ENCODE measurements around the gene OR52B2.

OR52B2 gene

DNA sequence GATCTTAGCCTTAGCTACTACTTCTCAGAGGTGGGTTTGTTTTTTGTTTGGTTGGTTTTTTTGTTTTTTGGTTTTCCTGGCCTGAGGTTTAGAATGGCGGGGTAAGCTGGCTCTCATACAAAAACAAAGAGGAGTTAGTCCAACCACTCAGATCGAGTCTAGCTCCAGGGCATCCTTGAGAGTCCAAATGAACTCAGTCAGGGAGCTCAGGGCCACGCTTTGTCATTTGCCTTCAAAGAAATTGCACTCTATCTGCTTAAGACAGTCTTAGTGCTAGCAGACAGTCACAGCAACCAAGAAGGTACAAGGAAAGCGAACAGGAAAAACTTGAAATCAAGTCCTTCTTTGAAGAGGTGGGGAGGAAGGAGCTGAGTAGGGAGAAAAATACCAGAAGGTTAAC is 46.4 kb upstream of the OR52B2 start:
- no peaks in the 10 kb centered on the region for H3K27me3 ChIP-seq (ENCODE audit: insufficient read depth, low read length)
- no peak for TF ChIP-seq EZH2 (IDR thresholded peaks at IDR 0.05; ENCODE audit: borderline replicate concordance, low read length)
- TF ChIP-seq, protein P1, sequence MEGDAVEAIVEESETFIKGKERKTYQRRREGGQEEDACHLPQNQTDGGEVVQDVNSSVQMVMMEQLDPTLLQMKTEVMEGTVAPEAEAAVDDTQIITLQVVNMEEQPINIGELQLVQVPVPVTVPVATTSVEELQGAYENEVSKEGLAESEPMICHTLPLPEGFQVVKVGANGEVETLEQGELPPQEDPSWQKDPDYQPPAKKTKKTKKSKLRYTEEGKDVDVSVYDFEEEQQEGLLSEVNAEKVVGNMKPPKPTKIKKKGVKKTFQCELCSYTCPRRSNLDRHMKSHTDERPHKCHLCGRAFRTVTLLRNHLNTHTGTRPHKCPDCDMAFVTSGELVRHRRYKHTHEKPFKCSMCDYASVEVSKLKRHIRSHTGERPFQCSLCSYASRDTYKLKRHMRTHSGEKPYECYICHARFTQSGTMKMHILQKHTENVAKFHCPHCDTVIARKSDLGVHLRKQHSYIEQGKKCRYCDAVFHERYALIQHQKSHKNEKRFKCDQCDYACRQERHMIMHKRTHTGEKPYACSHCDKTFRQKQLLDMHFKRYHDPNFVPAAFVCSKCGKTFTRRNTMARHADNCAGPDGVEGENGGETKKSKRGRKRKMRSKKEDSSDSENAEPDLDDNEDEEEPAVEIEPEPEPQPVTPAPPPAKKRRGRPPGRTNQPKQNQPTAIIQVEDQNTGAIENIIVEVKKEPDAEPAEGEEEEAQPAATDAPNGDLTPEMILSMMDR (IDR thresholded peaks at IDR 0.05; ENCODE audit: low read length), result no peak

DNA sequence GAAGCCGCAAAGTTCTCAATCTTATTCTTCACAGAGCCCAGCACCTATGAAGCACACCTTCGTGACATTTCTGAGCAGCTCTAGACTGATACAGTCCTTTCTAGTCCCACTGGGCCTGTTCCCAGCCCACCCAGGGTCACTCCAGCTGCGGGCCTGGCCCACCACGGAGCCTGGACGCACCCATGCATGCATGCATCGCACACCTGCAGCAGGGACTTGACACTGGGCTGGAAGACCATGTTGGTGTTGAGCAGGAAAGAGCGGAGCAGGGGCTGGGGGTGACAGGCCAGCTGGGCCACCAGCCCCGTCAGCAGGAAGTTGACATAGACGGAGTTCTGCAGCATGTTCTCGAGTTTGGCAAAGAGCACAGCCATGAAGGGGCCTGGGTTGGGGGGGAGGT is 44.4 kb upstream of the OR52B2 start:
- Histone ChIP-seq H4K20me1 (ENCODE audit: insufficient read depth, low read length) (no peaks in the 10 kb centered on the region), H3K27me3 (ENCODE audit: insufficient read depth, low read length) (no peaks in the 10 kb centered on the region), H3K4me3 (ENCODE audit: low read depth, low read length, poor library complexity, severe bottlenecking) (no peak overlapping the region), H2AFZ (ENCODE audit: low read length) (no peak overlapping the region), H3K79me2 (ENCODE audit: insufficient read depth, low read length) (no peaks in the 10 kb centered on the region), H3K36me3 (ENCODE audit: insufficient read depth, low read length) (peaks cover 59% of the 10 kb centered on the region), H3K4me2 (ENCODE audit: low read length) (no peak overlapping the region), H3K9me3 (ENCODE audit: low read length) (no peaks in the 10 kb centered on the region), H3K9ac (ENCODE audit: low read length) (no peak overlapping the region), H3K27ac (ENCODE audit: low read depth, low read length, poor library complexity, severe bottlenecking) (no peak overlapping the region), H3F3A (ENCODE audit: insufficient read depth, low read length) (no peaks in the 10 kb centered on the region), H3K9me2 (ENCODE audit: low read depth, low read length) (no peaks in the 10 kb centered on the region), H3K4me1 (ENCODE audit: insufficient read depth, low read length, severe bottlenecking) (no peaks in the 10 kb centered on the region)
- TF ChIP-seq, protein P1 (IDR thresholded peaks at IDR 0.05; ENCODE audit: low read length), result no peak
- no peak for TF ChIP-seq EZH2 (IDR thresholded peaks at IDR 0.05; ENCODE audit: borderline replicate concordance, low read length)

More for the DNA sequence above, 46.4 kb upstream of the OR52B2 start:
- Histone ChIP-seq H3K9me2 (ENCODE audit: low read depth, low read length) (no peaks in the 10 kb centered on the region), H3K79me2 (ENCODE audit: insufficient read depth, low read length) (no peaks in the 10 kb centered on the region), H3K36me3 (ENCODE audit: insufficient read depth, low read length) (peaks cover 61% of the 10 kb centered on the region), H3K9ac (ENCODE audit: low read length) (no peak overlapping the region), H3K4me1 (ENCODE audit: insufficient read depth, low read length, severe bottlenecking) (no peaks in the 10 kb centered on the region), H3K27ac (ENCODE audit: low read depth, low read length, poor library complexity, severe bottlenecking) (no peak overlapping the region), H2AFZ (ENCODE audit: low read length) (no peak overlapping the region), H4K20me1 (ENCODE audit: insufficient read depth, low read length) (no peaks in the 10 kb centered on the region), H3K9me3 (ENCODE audit: low read length) (no peaks in the 10 kb centered on the region), H3K4me3 (ENCODE audit: low read depth, low read length, poor library complexity, severe bottlenecking) (no peak overlapping the region), H3K4me2 (ENCODE audit: low read length) (no peak overlapping the region), H3F3A (ENCODE audit: insufficient read depth, low read length) (no peaks in the 10 kb centered on the region)

DNA sequence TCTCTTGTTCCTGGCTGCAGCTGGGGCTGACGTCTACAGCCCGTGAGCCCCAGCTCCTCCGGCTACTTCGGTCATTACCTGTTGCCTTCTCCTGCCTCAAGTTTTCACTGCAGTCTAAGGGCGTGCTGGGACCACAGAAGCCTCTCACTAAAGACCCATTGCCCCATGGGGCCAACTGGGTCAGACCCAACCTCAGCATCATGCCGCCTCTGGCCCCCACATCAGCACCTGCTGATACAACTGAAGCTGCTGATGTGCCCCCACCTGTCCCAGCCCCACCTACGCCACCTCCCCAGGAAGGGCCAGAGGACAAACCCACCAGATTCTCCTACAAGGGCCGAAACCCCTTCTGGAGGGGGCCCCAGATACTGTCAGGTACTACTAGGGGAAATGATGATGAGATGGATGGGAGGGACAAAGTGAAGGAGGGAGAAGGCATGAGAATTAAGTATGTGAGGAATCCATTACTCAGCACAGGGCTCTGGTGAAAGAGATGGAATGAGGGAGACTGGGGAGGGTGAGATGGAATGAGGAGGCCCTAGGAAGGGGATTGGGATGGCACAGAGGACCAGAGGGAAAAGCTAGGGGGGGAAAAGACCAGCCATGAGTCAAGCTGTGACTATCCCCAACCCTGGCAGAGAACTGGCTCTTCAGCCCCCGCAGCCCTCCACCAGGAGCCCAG is 40.3 kb upstream of the OR52B2 start:
- H3K79me2 ChIP-seq (ENCODE audit: insufficient read depth, low read length), result no peaks in the 10 kb centered on the region
- no peak overlapping the region for H3K9ac ChIP-seq (ENCODE audit: low read length)
- H3F3A ChIP-seq (ENCODE audit: insufficient read depth, low read length), result no peaks in the 10 kb centered on the region
- H3K4me1 ChIP-seq (ENCODE audit: insufficient read depth, low read length, severe bottlenecking), result no peaks in the 10 kb centered on the region
- no peaks in the 10 kb centered on the region for H3K27me3 ChIP-seq (ENCODE audit: insufficient read depth, low read length)
- H3K9me3 ChIP-seq (ENCODE audit: low read length), result no peaks in the 10 kb centered on the region
- H2AFZ ChIP-seq (ENCODE audit: low read length), result no peak overlapping the region
- H3K36me3 ChIP-seq (ENCODE audit: insufficient read depth, low read length), result peaks cover 44% of the 10 kb centered on the region
- no peak for TF ChIP-seq EZH2 (IDR thresholded peaks at IDR 0.05; ENCODE audit: borderline replicate concordance, low read length)
- TF ChIP-seq, protein P1 (IDR thresholded peaks at IDR 0.05; ENCODE audit: low read length), result no peak
- no peaks in the 10 kb centered on the region for H3K9me2 ChIP-seq (ENCODE audit: low read depth, low read length)
- no peak overlapping the region for H3K27ac ChIP-seq (ENCODE audit: low read depth, low read length, poor library complexity, severe bottlenecking)
- H3K4me2 ChIP-seq (ENCODE audit: low read length), result no peak overlapping the region
- no peak overlapping the region for H3K4me3 ChIP-seq (ENCODE audit: low read depth, low read length, poor library complexity, severe bottlenecking)
- no peaks in the 10 kb centered on the region for H4K20me1 ChIP-seq (ENCODE audit: insufficient read depth, low read length)
